Measurements from ENCODE around the gene P3R3URF. TPM values are rescaled to one million over a fixed set of nuclear protein-coding genes. Genes with fewer than 3 reads are reported as not detected.

The P3R3URF gene
- total RNA-seq, 1 experiment from 2014 or later = not detected

- Histone ChIP-seq H2AFZ (no peak overlapping the region), H3K4me1 (replicated peaks; ENCODE audit: insufficient read depth) (peaks cover 29% of the 10 kb centered on the region), H3K9me3 (ENCODE audit: insufficient read depth, low read depth) (no peaks in the 10 kb centered on the region), H3K36me3 (ENCODE audit: low read depth) (peaks cover 34% of the 10 kb centered on the region), H3K4me3 (no peak overlapping the region), H3K9me2 (ENCODE audit: insufficient read depth) (no peaks in the 10 kb centered on the region), H3K27me3 (ENCODE audit: insufficient read depth, low read depth) (no peaks in the 10 kb centered on the region), H3K79me2 (ENCODE audit: low read depth) (peaks cover 14% of the 10 kb centered on the region), H3K4me2 (no peak overlapping the region), H4K20me1 (ENCODE audit: insufficient read depth) (peaks cover 7% of the 10 kb centered on the region; the same call in 1 of the 2 replicates), H3F3A (ENCODE audit: insufficient read depth, low read depth) (peaks cover 83% of the 10 kb centered on the region), H3K27ac (no peak overlapping the region)
- no peak for DNase-seq
- CTCF ChIA-PET = interaction anchor here (0.7 to 1.5 kb wide), 3 partner anchors 10 to 33 kb away, joined by 3 to 7 read pairs (median 3); no protein-coding TSS in a partner anchor
- intact Hi-C loops (cut with micrococcal nuclease; ENCODE audit: unreplicated experiment) = no loop called here
- TF ChIP-seq CTCF (conservative IDR thresholded peaks at IDR 0.05) (no peak), EZH2 (IDR thresholded peaks at IDR 0.05; ENCODE audit: low read depth) (no peak)
- POLR2A ChIA-PET (ENCODE audit: unreplicated experiment) = no interaction called here
- BruUV-seq (replicated peaks) = no TSS peak
Measured at GRCh38 chr1:46190539-46190938, 14.3 kb upstream of the P3R3URF start.

- Histone ChIP-seq H3F3A (ENCODE audit: insufficient read depth, low read depth) (peaks cover 82% of the 10 kb centered on the region), H3K4me3 (no peak overlapping the region), H3K27me3 (ENCODE audit: insufficient read depth, low read depth) (no peaks in the 10 kb centered on the region), H4K20me1 (ENCODE audit: insufficient read depth) (peaks cover 7% of the 10 kb centered on the region; the same call in 1 of the 2 replicates), H3K36me3 (ENCODE audit: low read depth) (peaks cover 52% of the 10 kb centered on the region), H3K79me2 (ENCODE audit: low read depth) (peaks cover 33% of the 10 kb centered on the region), H2AFZ (no peak overlapping the region), H3K9me3 (ENCODE audit: insufficient read depth, low read depth) (no peaks in the 10 kb centered on the region), H3K9me2 (ENCODE audit: insufficient read depth) (no peaks in the 10 kb centered on the region), H3K4me1 (replicated peaks; ENCODE audit: insufficient read depth) (peaks cover 49% of the 10 kb centered on the region), H3K4me2 (peak overlapping the region; percentile 17; the same call in 1 of the 2 replicates), H3K27ac (peak overlapping the region; percentile 53)
- TF ChIP-seq EZH2 (IDR thresholded peaks at IDR 0.05; ENCODE audit: low read depth) = no peak
- TF ChIP-seq CTCF (conservative IDR thresholded peaks at IDR 0.05) = peak; percentile 27; the same call in 1 of the 2 replicates
- no TSS peak for BruUV-seq (replicated peaks)
- ChIA-PET POLR2A (ENCODE audit: unreplicated experiment) (interaction anchor here (0.6 to 0.7 kb wide), 2 partner anchors 128 to 144 kb away, joined by 3 to 8 read pairs; no protein-coding TSS in a partner anchor), CTCF (interaction anchor here (0.7 kb wide), 1 partner anchor 35 kb away, joined by 3 read pairs; no protein-coding TSS in a partner anchor)
- DNase-seq = peak in 1 of 2 experiments; percentile 74
- intact Hi-C loops (cut with micrococcal nuclease; ENCODE audit: unreplicated experiment) = loop anchor here (1.0 to 10.0 kb wide), 2 partner anchors 10 to 1174 kb away; partner anchors contain the start of genes HECTD3, POMGNT1 and UROD
Measured at GRCh38 chr1:46188295-46189030, 12.2 kb upstream of the P3R3URF start.

- no peak overlapping the region for H2AFZ ChIP-seq
- H3K4me1 ChIP-seq (replicated peaks; ENCODE audit: insufficient read depth) = peaks cover 58% of the 10 kb centered on the region
- POLR2A ChIA-PET (ENCODE audit: unreplicated experiment) = interaction anchor here (0.7 to 0.8 kb wide), 2 partner anchors 30 to 36 kb away, joined by 3 to 4 read pairs; no protein-coding TSS in a partner anchor
Measured at GRCh38 chr1:46187106-46187869, 11.0 kb upstream of the P3R3URF start.

More at GRCh38 chr1:46187106-46187869, 11.0 kb upstream of the P3R3URF start:
- H3K4me3 ChIP-seq = no peak overlapping the region
- H3K27me3 ChIP-seq (ENCODE audit: insufficient read depth, low read depth) = no peaks in the 10 kb centered on the region
- peaks cover 52% of the 10 kb centered on the region for H3K36me3 ChIP-seq (ENCODE audit: low read depth)
- H4K20me1 ChIP-seq (ENCODE audit: insufficient read depth) = peaks cover 7% of the 10 kb centered on the region; the same call in 1 of the 2 replicates
- H3K9me2 ChIP-seq (ENCODE audit: insufficient read depth) = no peaks in the 10 kb centered on the region
- no TSS peak for BruUV-seq (replicated peaks)
- H3K4me2 ChIP-seq = no peak overlapping the region
- H3K9me3 ChIP-seq (ENCODE audit: insufficient read depth, low read depth) = no peaks in the 10 kb centered on the region
- TF ChIP-seq CTCF (conservative IDR thresholded peaks at IDR 0.05) (no peak), EZH2 (IDR thresholded peaks at IDR 0.05; ENCODE audit: low read depth) (no peak)
- intact Hi-C loops (cut with micrococcal nuclease; ENCODE audit: unreplicated experiment) = loop anchor here (10.0 kb wide), 1 partner anchor 1172 kb away; the partner anchor contains the start of genes HECTD3 and UROD
- no peak for DNase-seq
- peak overlapping the region; percentile 53; the same call in 1 of the 2 replicates for H3K27ac ChIP-seq
- H3K79me2 ChIP-seq (ENCODE audit: low read depth) = peaks cover 39% of the 10 kb centered on the region
- peaks cover 84% of the 10 kb centered on the region for H3F3A ChIP-seq (ENCODE audit: insufficient read depth, low read depth)
- CTCF ChIA-PET = interaction anchor here (0.7 kb wide), 1 partner anchor 1445 kb away, joined by 4 read pairs; no protein-coding TSS in a partner anchor
